ENCODE results near the gene ADORA2B. TPM values are rescaled to one million over a fixed set of nuclear protein-coding genes. Genes with fewer than 3 reads are reported as not detected.

Gene ADORA2B
- total RNA-seq, 4 donors from 2014 or later = 0.40 to 2.0 (median 1.2) TPM; not detected in 1

DNA sequence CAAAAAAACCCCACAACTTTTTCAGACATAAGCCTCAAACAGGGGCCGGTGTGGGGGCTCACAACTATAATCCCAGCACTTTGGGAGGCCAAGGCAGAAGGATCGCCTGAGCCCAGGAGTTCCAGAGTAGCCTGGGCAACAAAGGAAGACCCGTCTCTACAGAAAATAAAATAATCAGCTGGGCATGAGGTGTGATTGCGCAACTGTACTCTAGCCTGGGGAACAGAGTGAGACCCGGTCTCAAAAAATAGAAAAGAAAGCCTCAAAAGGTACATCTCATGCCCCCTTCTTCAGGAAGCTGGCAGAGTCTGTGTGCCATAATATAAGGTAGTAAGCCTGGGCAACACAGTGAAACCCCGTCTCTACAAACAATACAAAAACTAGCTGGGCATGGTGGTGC is 51.4 kb downstream of the ADORA2B start:
- no peaks in the 10 kb centered on the region for H3K27me3 ChIP-seq
- WGBS, 2 donors (ENCODE audit: low coverage in 1 of 2) = 75 to 100% methylated on average over 3 to 5 of the region's 6 CpGs
- H3K4me3 ChIP-seq = no peak overlapping the region
- H3K4me1 ChIP-seq = peaks cover 3 to 30% (median 8%) of the 10 kb centered on the region in 3 donors
- H3K27ac ChIP-seq = no peak overlapping the region
- TF ChIP-seq, protein P1, sequence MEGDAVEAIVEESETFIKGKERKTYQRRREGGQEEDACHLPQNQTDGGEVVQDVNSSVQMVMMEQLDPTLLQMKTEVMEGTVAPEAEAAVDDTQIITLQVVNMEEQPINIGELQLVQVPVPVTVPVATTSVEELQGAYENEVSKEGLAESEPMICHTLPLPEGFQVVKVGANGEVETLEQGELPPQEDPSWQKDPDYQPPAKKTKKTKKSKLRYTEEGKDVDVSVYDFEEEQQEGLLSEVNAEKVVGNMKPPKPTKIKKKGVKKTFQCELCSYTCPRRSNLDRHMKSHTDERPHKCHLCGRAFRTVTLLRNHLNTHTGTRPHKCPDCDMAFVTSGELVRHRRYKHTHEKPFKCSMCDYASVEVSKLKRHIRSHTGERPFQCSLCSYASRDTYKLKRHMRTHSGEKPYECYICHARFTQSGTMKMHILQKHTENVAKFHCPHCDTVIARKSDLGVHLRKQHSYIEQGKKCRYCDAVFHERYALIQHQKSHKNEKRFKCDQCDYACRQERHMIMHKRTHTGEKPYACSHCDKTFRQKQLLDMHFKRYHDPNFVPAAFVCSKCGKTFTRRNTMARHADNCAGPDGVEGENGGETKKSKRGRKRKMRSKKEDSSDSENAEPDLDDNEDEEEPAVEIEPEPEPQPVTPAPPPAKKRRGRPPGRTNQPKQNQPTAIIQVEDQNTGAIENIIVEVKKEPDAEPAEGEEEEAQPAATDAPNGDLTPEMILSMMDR (IDR thresholded peaks at IDR 0.05) = no peak
- TF ChIP-seq EP300 (IDR thresholded peaks at IDR 0.05) = no peak
- TF ChIP-seq POLR2AphosphoS5 (IDR thresholded peaks at IDR 0.05) = no peak
- TF ChIP-seq POLR2A (IDR thresholded peaks at IDR 0.05) = no peak
- ATAC-seq = no peak
- peaks cover 0 to 36% of the 10 kb centered on the region in 2 donors for H3K36me3 ChIP-seq
- no peaks in the 10 kb centered on the region for H3K9me3 ChIP-seq

DNA sequence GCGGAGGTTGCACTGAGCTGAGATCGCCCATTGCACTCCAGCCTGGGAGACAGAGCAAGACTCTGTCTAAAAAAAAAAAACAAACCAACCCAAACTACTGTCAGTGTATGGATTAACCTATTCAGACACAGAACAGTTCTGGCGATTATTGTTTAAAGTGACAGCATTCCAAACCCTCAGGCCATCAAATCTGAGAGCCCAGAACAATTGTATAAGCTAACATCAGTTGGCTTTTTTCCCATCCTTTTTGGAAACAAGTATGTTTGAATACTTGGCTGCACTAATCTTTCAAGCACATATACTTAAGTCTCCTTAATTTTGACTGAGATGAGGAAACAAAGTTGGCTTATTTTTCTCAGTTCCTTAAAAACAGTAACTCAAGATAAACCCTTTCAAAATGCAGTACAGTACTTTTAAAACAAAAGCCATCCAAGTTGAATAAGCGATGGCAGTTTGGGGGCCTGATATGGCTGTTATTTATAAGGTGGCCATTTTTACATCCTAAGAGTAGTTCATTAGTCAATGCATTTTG is 53.2 kb downstream of the ADORA2B start:
- Histone ChIP-seq H3K36me3 (peaks cover 0 to 37% of the 10 kb centered on the region in 2 donors), H3K27ac (peak overlapping the region in 3 of 4 donors; percentile 93 to 98 (median 95)), H3K9me3 (peaks cover 0 to 4% (median 0%) of the 10 kb centered on the region in 3 donors), H3K4me3 (peak overlapping the region in 1 of 2 donors; percentile 71), H3K27me3 (no peaks in the 10 kb centered on the region), H3K4me1 (peaks cover 3 to 36% (median 8%) of the 10 kb centered on the region in 3 donors)
- ATAC-seq = no peak
- WGBS, 2 donors (ENCODE audit: low coverage in 1 of 2) = 69 to 83% methylated on average over 1 to 4 of the region's 4 CpGs
- no peak for TF ChIP-seq POLR2AphosphoS5 (IDR thresholded peaks at IDR 0.05)

GRCh38 chr17:15999141-15999973 is 54.4 kb downstream of the ADORA2B start, which contains the start of the genes TTC19 and ZSWIM7:
TTC19 (plus strand) TSS chr17:15999824; CDS start chr17:15999849, 25 bp downstream.
ZSWIM7 (minus strand) TSS chr17:15999704; CDS start chr17:15999594, 110 bp downstream.
- 0% methylated on average over 10 to 46 of the region's 91 CpGs for WGBS, 2 donors (ENCODE audit: low coverage in 1 of 2)
- Histone ChIP-seq H3K27ac (peak within 1 kb of the TSS; percentile 85 to 98 (median 94)), H3K36me3 (peaks cover 0 to 40% of the 10 kb centered on the region in 2 donors), H3K9me3 (peaks cover 0 to 4% (median 0%) of the 10 kb centered on the region in 3 donors), H3K27me3 (no peaks in the 10 kb centered on the region), H3K4me1 (peaks cover 3 to 36% (median 8%) of the 10 kb centered on the region in 3 donors), H3K4me3 (peak within 1 kb of the TSS; percentile 60 to 71)
- peak; percentile 98 for TF ChIP-seq POLR2AphosphoS5 (IDR thresholded peaks at IDR 0.05)
- TF ChIP-seq EP300 (IDR thresholded peaks at IDR 0.05) = peak; percentile 52
- TF ChIP-seq, protein P1 (IDR thresholded peaks at IDR 0.05) = peak in 2 of 4 experiments; percentile 11 to 33
- TF ChIP-seq POLR2A (IDR thresholded peaks at IDR 0.05) = peak; percentile 97 to 98
- peak; percentile 99 for ATAC-seq

GRCh38 chr17:15999974-16000827 is 55.3 kb downstream of the ADORA2B start:
- Histone ChIP-seq H3K4me1 (peaks cover 3 to 36% (median 8%) of the 10 kb centered on the region in 3 donors), H3K9me3 (peaks cover 0 to 4% (median 0%) of the 10 kb centered on the region in 3 donors)
- 2 to 7% methylated on average over 12 to 19 of the region's 64 CpGs for WGBS, 2 donors (ENCODE audit: low coverage in 1 of 2)

More at GRCh38 chr17:15999974-16000827, 55.3 kb downstream of the ADORA2B start:
- H3K36me3 ChIP-seq = peaks cover 0 to 48% of the 10 kb centered on the region in 2 donors
- peak overlapping the region; percentile 60 to 71 for H3K4me3 ChIP-seq
- H3K27ac ChIP-seq = peak overlapping the region; percentile 85 to 98 (median 94)
- peak; percentile 47 for ATAC-seq
- no peaks in the 10 kb centered on the region for H3K27me3 ChIP-seq
- TF ChIP-seq POLR2AphosphoS5 (IDR thresholded peaks at IDR 0.05) = no peak
- TF ChIP-seq EP300 (IDR thresholded peaks at IDR 0.05) = no peak
- TF ChIP-seq, protein P1 (IDR thresholded peaks at IDR 0.05) = no peak
- no peak for TF ChIP-seq POLR2A (IDR thresholded peaks at IDR 0.05)
